ENCODE measurements around the gene COL9A1. TPM values are rescaled to one million over a fixed set of nuclear protein-coding genes. Genes with fewer than 3 reads are reported as not detected.

COL9A1 gene
- total RNA-seq, 1 donor from 2014 or later: 0.08 TPM

DNA sequence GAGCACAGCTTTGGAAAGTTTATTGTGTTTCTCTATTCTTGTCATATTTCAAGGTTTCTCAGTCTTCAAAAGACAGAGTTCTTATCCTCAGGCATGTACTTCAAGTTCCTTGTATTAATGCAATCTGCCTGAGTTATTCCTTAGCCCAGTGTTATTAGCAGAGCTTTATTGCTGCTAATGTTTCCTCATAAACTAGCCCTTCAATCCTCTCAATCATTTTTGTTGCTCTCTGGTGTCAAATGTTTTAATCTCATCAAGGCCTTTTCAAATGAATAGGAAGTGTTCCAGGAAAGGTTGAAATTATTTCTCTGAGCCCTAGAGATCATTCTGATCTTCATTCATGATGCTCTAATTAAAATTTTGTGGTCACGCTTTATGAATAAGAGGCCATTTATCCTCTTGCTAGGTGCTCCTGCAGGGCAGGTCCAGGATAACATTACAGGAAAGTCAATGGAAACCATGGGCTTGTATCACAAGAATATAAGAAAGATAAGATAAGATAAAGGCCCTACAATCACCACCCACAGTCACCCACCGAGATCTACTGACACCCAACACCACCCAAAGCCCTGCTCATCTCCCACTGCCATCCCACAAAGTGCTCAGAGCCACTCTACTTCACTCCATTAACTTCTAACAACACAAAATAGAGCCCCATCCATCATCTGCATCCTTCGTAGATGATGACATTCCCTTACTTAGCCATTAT, 125.9 kb downstream of the COL9A1 start:
- no peak for DNase-seq
- H3K36me3 ChIP-seq: no peaks in the 10 kb centered on the region
- no peaks in the 10 kb centered on the region for H3K4me1 ChIP-seq
- no peak overlapping the region for H3K27ac ChIP-seq (replicated peaks)
- H3K4me3 ChIP-seq: no peak overlapping the region
- TF ChIP-seq, protein P1, sequence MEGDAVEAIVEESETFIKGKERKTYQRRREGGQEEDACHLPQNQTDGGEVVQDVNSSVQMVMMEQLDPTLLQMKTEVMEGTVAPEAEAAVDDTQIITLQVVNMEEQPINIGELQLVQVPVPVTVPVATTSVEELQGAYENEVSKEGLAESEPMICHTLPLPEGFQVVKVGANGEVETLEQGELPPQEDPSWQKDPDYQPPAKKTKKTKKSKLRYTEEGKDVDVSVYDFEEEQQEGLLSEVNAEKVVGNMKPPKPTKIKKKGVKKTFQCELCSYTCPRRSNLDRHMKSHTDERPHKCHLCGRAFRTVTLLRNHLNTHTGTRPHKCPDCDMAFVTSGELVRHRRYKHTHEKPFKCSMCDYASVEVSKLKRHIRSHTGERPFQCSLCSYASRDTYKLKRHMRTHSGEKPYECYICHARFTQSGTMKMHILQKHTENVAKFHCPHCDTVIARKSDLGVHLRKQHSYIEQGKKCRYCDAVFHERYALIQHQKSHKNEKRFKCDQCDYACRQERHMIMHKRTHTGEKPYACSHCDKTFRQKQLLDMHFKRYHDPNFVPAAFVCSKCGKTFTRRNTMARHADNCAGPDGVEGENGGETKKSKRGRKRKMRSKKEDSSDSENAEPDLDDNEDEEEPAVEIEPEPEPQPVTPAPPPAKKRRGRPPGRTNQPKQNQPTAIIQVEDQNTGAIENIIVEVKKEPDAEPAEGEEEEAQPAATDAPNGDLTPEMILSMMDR (IDR thresholded peaks at IDR 0.05; ENCODE audit: borderline replicate concordance): no peak
- no peaks in the 10 kb centered on the region for H3K27me3 ChIP-seq (ENCODE audit: low read depth)
- intact Hi-C loops (cut with micrococcal nuclease): no loop called here
- H3K9me3 ChIP-seq (replicated peaks): no peaks in the 10 kb centered on the region

DNA sequence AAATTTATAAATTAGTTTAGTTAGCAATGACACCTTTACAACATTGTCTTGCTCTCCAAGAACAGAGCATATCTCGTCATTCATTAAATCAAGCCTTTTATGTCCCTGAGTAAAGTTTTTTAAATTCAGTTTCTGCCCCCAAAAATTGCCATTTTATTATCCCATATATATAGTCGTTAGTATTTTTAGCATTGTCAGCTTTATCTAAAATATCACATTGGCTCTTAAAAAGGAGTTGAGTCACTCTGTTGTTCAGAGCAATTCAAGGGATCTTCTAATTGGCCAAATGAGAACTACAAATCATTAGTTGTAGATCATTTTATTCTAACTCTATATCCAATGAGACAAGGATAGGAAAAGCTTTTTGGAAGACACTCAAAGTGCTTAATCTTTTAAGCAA, 127.1 kb downstream of the COL9A1 start:
- no peaks in the 10 kb centered on the region for H3K9me3 ChIP-seq (replicated peaks)
- no peaks in the 10 kb centered on the region for H3K4me1 ChIP-seq
- intact Hi-C loops (cut with micrococcal nuclease): no loop called here
- H3K27ac ChIP-seq (replicated peaks): no peak overlapping the region
- no peaks in the 10 kb centered on the region for H3K36me3 ChIP-seq
- no peaks in the 10 kb centered on the region for H3K27me3 ChIP-seq (ENCODE audit: low read depth)
- DNase-seq: no peak
- no peak overlapping the region for H3K4me3 ChIP-seq
- TF ChIP-seq, protein P1 (IDR thresholded peaks at IDR 0.05; ENCODE audit: borderline replicate concordance): no peak

DNA sequence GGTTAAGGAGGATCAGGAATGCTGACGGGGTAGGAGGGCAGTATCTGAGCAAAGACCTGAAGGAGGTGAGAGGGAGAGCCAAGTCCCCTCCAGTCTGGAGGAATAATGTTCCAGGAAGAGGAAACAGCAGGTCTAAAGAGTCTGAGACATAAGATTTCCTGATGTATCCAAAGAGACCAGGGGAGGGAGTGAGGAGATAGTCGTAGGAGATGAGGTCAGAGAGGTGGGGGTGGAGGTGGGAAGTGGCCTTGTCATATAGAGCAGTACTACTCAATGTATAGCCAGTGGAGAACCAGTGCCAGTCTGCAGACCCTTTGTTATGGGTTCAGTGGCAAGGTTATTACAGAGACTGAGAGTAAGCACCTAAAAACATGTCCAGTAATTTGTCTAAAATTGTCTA, 130.6 kb downstream of the COL9A1 start:
- H3K4me1 ChIP-seq: no peaks in the 10 kb centered on the region
- H3K36me3 ChIP-seq: no peaks in the 10 kb centered on the region
- no peak overlapping the region for H3K27ac ChIP-seq (replicated peaks)
- no peak for DNase-seq
- H3K9me3 ChIP-seq (replicated peaks): no peaks in the 10 kb centered on the region
- intact Hi-C loops (cut with micrococcal nuclease): no loop called here
- TF ChIP-seq, protein P1 (IDR thresholded peaks at IDR 0.05; ENCODE audit: borderline replicate concordance): no peak
- H3K27me3 ChIP-seq (ENCODE audit: low read depth): no peaks in the 10 kb centered on the region
- H3K4me3 ChIP-seq: no peak overlapping the region

DNA sequence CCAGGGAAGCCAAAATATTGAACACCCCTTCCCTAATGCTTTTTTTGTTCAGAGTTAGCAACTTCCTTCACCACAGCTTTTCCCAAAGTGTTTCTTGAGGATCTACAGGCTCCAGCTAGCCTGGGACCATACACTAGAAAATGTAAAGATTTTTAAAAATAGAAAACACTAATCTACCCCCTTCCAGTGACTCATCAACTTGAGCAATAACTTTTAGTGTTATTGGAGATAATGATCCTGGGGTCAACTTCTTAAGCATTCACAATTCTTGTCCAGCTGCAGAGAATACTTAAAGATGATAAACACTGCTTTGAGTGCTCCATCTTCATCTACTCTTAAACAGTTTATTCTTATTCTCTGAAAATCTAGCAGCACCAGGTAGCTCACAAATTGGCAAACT, 131.6 kb downstream of the COL9A1 start:
- no peaks in the 10 kb centered on the region for H3K36me3 ChIP-seq
- DNase-seq: no peak
- H3K4me3 ChIP-seq: no peak overlapping the region
- H3K9me3 ChIP-seq (replicated peaks): no peaks in the 10 kb centered on the region
- TF ChIP-seq, protein P1 (IDR thresholded peaks at IDR 0.05; ENCODE audit: borderline replicate concordance): no peak
- no peaks in the 10 kb centered on the region for H3K4me1 ChIP-seq
- intact Hi-C loops (cut with micrococcal nuclease): no loop called here
- H3K27ac ChIP-seq (replicated peaks): no peak overlapping the region
- H3K27me3 ChIP-seq (ENCODE audit: low read depth): no peaks in the 10 kb centered on the region

DNA sequence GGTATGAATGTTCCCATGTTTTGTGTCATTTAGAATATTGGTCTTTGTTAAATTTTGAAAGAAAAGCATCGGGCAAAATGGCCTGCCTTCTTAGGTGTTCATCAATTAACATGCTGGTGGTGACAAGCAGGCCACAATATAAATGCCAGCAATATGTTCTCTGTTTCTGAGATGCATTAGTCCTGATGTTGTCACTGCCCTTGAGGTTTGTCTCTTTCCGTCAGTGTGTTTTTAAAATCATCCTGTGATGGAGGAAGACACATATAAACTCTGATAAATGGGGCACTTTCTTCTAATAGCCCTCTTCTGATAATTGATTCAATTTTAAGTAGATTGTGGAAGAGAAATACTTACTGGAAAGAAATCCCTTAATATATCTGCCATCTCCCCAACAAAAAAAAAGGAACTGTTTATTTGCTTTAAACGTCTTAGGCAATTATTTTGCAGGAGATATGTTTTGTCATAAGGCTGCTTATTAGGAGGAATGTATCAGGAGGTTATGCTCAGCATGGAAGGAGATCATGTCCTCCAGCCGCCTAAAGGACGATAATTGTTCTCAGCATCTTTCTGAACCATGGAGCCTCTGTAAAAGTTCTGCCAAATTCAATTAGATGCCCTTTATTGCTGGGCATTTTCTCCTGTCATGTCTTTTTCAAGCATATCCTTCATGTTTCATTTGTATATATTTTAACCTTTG, 134.1 kb downstream of the COL9A1 start:
- Histone ChIP-seq H3K4me1 (no peaks in the 10 kb centered on the region), H3K27ac (replicated peaks) (no peak overlapping the region), H3K36me3 (no peaks in the 10 kb centered on the region), H3K4me3 (no peak overlapping the region), H3K27me3 (ENCODE audit: low read depth) (no peaks in the 10 kb centered on the region), H3K9me3 (replicated peaks) (no peaks in the 10 kb centered on the region)
- no peak for DNase-seq
- intact Hi-C loops (cut with micrococcal nuclease): no loop called here
- TF ChIP-seq, protein P1 (IDR thresholded peaks at IDR 0.05; ENCODE audit: borderline replicate concordance): no peak

Other genes starting within 250 kb of the COL9A1 start
- gene FAM135A, start 110.4 kb upstream of the COL9A1 start, total RNA-seq: 14.5 TPM